Lung (tissue), 12 donors: ENCODE results near the gene ARHGAP15. TPM values are rescaled to one million over a fixed set of nuclear protein-coding genes. Genes with fewer than 3 reads are reported as not detected.

Source experiments
- ATAC-seq: fragments of 200-7000 bp; cut with Tn5 transposase; one replicate; pipeline ENCODE4 v1.9.1; 2020; ENCODE audit warnings: moderate number of reproducible peaks; ENCODE audit not compliant: insufficient read depth, low FRiP score
- DNase-seq, 3 donors: peaks; one replicate each; pipeline ENCODE4 v3.0.0-alpha.2; 2013 to 2017
- H3K27ac ChIP-seq, 2 donors: one replicate each; pipeline ENCODE4 v1.5.1; 2013; ENCODE audit warnings: mild to moderate bottlenecking in 2 of 2, moderate library complexity in 2 of 2, control low read depth in 1 of 2, inconsistent platforms in 1 of 2, low read depth in 1 of 2, low read length in 1 of 2
- H3K27me3 ChIP-seq, 3 donors: one replicate each; pipeline ENCODE4 v1.5.1; 2013; ENCODE audit warnings: low read length in 2 of 3; ENCODE audit not compliant: control insufficient read depth in 3 of 3, insufficient read depth in 3 of 3
- H3K36me3 ChIP-seq, 4 donors: one replicate each; pipeline ENCODE4 v1.5.1; 2013; ENCODE audit warnings: low read length in 4 of 4, mild to moderate bottlenecking in 1 of 4, moderate library complexity in 1 of 4; ENCODE audit not compliant: control insufficient read depth in 4 of 4, insufficient read depth in 4 of 4
- H3K4me1 ChIP-seq, 5 donors: one replicate each; pipeline ENCODE4 v1.5.1; 2013; ENCODE audit warnings: low read length in 5 of 5, mild to moderate bottlenecking in 2 of 5, moderate library complexity in 1 of 5; ENCODE audit not compliant: control insufficient read depth in 5 of 5, insufficient read depth in 5 of 5
- H3K4me3 ChIP-seq: one replicate; pipeline ENCODE4 v1.5.1; 2013; ENCODE audit warnings: mild to moderate bottlenecking, control low read depth, moderate library complexity
- H3K9ac ChIP-seq, 2 donors: one replicate each; pipeline ENCODE4 v1.5.1; 2013; ENCODE audit warnings: low read length in 2 of 2, control low read depth in 1 of 2; ENCODE audit not compliant: insufficient read depth in 1 of 2
- H3K9me3 ChIP-seq, 4 donors: one replicate each; pipeline ENCODE4 v1.5.1; 2013; ENCODE audit warnings: low read length in 3 of 4, mild to moderate bottlenecking in 1 of 4, moderate library complexity in 1 of 4; ENCODE audit not compliant: control insufficient read depth in 4 of 4, insufficient read depth in 3 of 4
- WGBS, 2 donors: extraction: QIAGEN DNeasy Blood & Tissue Kit; methylation state at CpG; one replicate each; pipeline ENCODE4 v1.1.7; 2013; 5-methylcytosine and 5-hydroxymethylcytosine counted together
- polyA plus RNA-seq, 2 donors: library from polyadenylated mRNA; stranded (reverse); fragments of 200-250 nt; gene quantifications; one replicate each; pipeline ENCODE4 v1.2.1, GENCODE V29; 2013
- total RNA-seq, 2 donors: library from RNA; depleted of rRNA in 1 of 2; stranded (reverse); fragments of >200 nt in 1 of 2; gene quantifications; one replicate each; pipeline ENCODE4 v1.2.1, GENCODE V29; 2014 to 2021
- TF ChIP-seq, protein P1 (sequence below): IDR thresholded peaks from 2 replicates; pipeline ENCODE4 v1.5.1; 2012; ENCODE audit warnings: mild to moderate bottlenecking; ENCODE audit errors: control extremely low read depth, extremely low read depth
- donor health status: control.
- donor health status: control.
- donor health status: Bipolar disorder and iron deficiency.
- donor health status: healthy.
- donor health status: DM: yes; HTN: yes; CAD: no.

The ARHGAP15 gene
- total and polyA plus RNA-seq, 4 donors, result 5.9 to 74.3 (median 13.2) TPM

- ATAC-seq (no peak), DNase-seq (no peak)
- Histone ChIP-seq H3K9me3 (no peaks in the 10 kb centered on the region), H3K36me3 (peaks cover 0 to 6% (median 0%) of the 10 kb centered on the region in 4 donors), H3K27ac (no peak overlapping the region), H3K4me1 (peaks cover 0 to 49% (median 10%) of the 10 kb centered on the region in 5 donors), H3K4me3 (no peak overlapping the region), H3K9ac (peak overlapping the region in 1 of 2 donors; percentile 42), H3K27me3 (no peaks in the 10 kb centered on the region)
- TF ChIP-seq, protein P1, sequence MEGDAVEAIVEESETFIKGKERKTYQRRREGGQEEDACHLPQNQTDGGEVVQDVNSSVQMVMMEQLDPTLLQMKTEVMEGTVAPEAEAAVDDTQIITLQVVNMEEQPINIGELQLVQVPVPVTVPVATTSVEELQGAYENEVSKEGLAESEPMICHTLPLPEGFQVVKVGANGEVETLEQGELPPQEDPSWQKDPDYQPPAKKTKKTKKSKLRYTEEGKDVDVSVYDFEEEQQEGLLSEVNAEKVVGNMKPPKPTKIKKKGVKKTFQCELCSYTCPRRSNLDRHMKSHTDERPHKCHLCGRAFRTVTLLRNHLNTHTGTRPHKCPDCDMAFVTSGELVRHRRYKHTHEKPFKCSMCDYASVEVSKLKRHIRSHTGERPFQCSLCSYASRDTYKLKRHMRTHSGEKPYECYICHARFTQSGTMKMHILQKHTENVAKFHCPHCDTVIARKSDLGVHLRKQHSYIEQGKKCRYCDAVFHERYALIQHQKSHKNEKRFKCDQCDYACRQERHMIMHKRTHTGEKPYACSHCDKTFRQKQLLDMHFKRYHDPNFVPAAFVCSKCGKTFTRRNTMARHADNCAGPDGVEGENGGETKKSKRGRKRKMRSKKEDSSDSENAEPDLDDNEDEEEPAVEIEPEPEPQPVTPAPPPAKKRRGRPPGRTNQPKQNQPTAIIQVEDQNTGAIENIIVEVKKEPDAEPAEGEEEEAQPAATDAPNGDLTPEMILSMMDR, result no peak
These were observed 304.6 kb downstream of the ARHGAP15 start for GRCh38 chr2:143433840-143434239.

DNA sequence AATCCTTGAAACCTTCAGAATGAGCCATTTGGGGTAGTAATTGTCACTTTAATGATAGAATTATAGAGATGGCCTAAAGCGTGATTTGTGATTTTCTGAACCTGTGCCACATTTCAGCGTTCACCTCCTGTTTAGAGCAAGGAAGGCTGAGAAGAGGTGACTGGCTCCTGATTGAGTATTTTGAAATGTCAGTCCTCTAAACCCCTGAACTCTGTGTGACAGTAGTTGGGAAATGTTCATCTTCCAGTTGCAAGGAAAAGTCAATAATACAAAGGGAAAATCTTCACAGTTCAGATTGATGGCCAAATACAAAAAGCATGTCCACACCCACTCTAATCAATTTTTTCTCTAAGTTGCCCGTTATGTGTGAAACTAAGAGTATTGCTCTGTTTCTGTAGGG lies 305.2 kb downstream of the ARHGAP15 start:
- ATAC-seq, result no peak
- no peak overlapping the region for H3K27ac ChIP-seq
- TF ChIP-seq, protein P1, result no peak
- no peaks in the 10 kb centered on the region for H3K9me3 ChIP-seq
- H3K27me3 ChIP-seq, result no peaks in the 10 kb centered on the region
- H3K9ac ChIP-seq, result peak overlapping the region in 1 of 2 donors; percentile 42
- 74 to 87% methylated on average over 3 of the region's 3 CpGs for WGBS, 2 donors
- peak in 2 of 3 donors; percentile 52 to 65 for DNase-seq
- H3K4me3 ChIP-seq, result no peak overlapping the region
- H3K36me3 ChIP-seq, result peaks cover 0 to 6% (median 0%) of the 10 kb centered on the region in 4 donors
- H3K4me1 ChIP-seq, result peaks cover 0 to 49% (median 10%) of the 10 kb centered on the region in 5 donors

- no peak for ATAC-seq
- peaks cover 0 to 6% (median 0%) of the 10 kb centered on the region in 4 donors for H3K36me3 ChIP-seq
- no peak overlapping the region for H3K27ac ChIP-seq
- no peak overlapping the region for H3K4me3 ChIP-seq
- no peaks in the 10 kb centered on the region for H3K27me3 ChIP-seq
- peak overlapping the region; percentile 13 to 53 for H3K9ac ChIP-seq
- 39 to 65% methylated on average over 6 of the region's 6 CpGs for WGBS, 2 donors
- DNase-seq, result peak; percentile 21 to 80 (median 74)
- H3K9me3 ChIP-seq, result no peaks in the 10 kb centered on the region
- TF ChIP-seq, protein P1, result no peak
- H3K4me1 ChIP-seq, result peaks cover 0 to 49% (median 10%) of the 10 kb centered on the region in 5 donors
These were observed 305.9 kb downstream of the ARHGAP15 start for GRCh38 chr2:143435131-143435530.

DNA sequence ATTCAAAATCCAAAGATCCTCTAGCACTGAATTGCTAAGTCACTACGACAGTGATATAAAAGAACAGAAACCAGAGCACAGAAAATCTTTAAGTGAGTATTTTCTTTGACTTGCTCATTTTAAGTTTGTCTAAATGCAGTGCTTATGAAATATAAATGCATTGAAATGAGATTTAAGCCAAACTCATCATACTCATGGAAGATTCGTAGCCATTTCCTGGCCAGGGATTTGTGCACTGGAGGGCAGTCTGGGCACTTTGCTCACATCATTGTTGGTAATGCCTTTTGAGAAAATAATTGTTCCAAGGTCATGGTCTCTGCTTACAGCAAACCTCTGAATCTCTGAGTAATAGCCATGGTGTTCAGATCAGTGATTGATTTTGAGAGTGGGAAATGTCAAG lies 307.7 kb downstream of the ARHGAP15 start:
- H3K4me3 ChIP-seq, result no peak overlapping the region
- no peak overlapping the region for H3K27ac ChIP-seq
- TF ChIP-seq, protein P1, result no peak

More for the DNA sequence above, 307.7 kb downstream of the ARHGAP15 start:
- no peaks in the 10 kb centered on the region for H3K9me3 ChIP-seq
- H3K4me1 ChIP-seq, result peaks cover 0 to 49% (median 10%) of the 10 kb centered on the region in 5 donors
- peak overlapping the region in 1 of 2 donors; percentile 53 for H3K9ac ChIP-seq
- whole genome bisulfite sequencing, 2 donors, result 62 to 81% methylated on average over 2 of the region's 2 CpGs
- peak in 2 of 3 donors; percentile 54 to 66 for DNase-seq
- no peaks in the 10 kb centered on the region for H3K27me3 ChIP-seq
- H3K36me3 ChIP-seq, result peaks cover 0 to 6% (median 0%) of the 10 kb centered on the region in 4 donors
- no peak for ATAC-seq
